Vagina (tissue), 2 donors: ENCODE data around the gene PAPPA2.

Experiments
- CTCF ChIP-seq, 3 experiments: fragments of 450-650 bp in 2 of 3; fragments of 200-600 bp in 1 of 3; sonication (generic) in 1 of 3; IDR thresholded peaks; one replicate each; pipeline ENCODE4 v1.5.1; 2017 to 2019; ENCODE audit warnings: antibody characterized with exemption in 3 of 3, mild to moderate bottlenecking in 2 of 3, moderate library complexity in 2 of 3
- POLR2A ChIP-seq, 2 donors: fragments of 450-650 bp; IDR thresholded peaks; one replicate each; pipeline ENCODE4 v1.6.1; 2017; ENCODE audit warnings: antibody characterized with exemption in 2 of 2, mild to moderate bottlenecking in 2 of 2, moderate library complexity in 2 of 2
- POLR2AphosphoS5 ChIP-seq, 2 donors: sonication (generic); formaldehyde crosslinking; IDR thresholded peaks; one replicate each; pipeline ENCODE4 v1.9.0; 2017; ENCODE audit warnings: antibody characterized with exemption in 2 of 2, mild to moderate bottlenecking in 2 of 2, low read depth in 1 of 2; ENCODE audit not compliant: insufficient read depth in 1 of 2

- TF ChIP-seq POLR2AphosphoS5 (IDR thresholded peaks at IDR 0.05; ENCODE audit: insufficient read depth in 1 of 2, low read depth in 1 of 2), result no peak
- TF ChIP-seq POLR2A (IDR thresholded peaks at IDR 0.05), result no peak
- no peak for TF ChIP-seq CTCF (IDR thresholded peaks at IDR 0.05)
Observed at GRCh38 chr1:176669782-176670181, 206.8 kb downstream of the PAPPA2 start.
